NT2/D1 (cell line): ENCODE results near the gene TNFSF9.

Experiments
- DNase-seq: peaks from one replicate; pipeline ENCODE4 v3.0.0-alpha.2; 2011; ENCODE audit warnings: low read depth, low spot score
- H3K27me3 ChIP-seq: 2 replicates; pipeline ENCODE4 v1.6.0; 2011; ENCODE audit warnings: mild to moderate bottlenecking; ENCODE audit not compliant: insufficient read length, insufficient read depth
- H3K36me3 ChIP-seq: 2 replicates; pipeline ENCODE4 v1.6.1; 2011; ENCODE audit warnings: mild to moderate bottlenecking, low read length, mixed read lengths; ENCODE audit not compliant: insufficient read depth, insufficient read length
- H3K4me1 ChIP-seq: 2 replicates; pipeline ENCODE4 v1.5.1; 2011; ENCODE audit not compliant: insufficient read depth, insufficient read length
- H3K4me3 ChIP-seq: 2 replicates; pipeline ENCODE4 v1.5.1; 2011; ENCODE audit warnings: low read depth; ENCODE audit not compliant: insufficient read length
- H3K9ac ChIP-seq: 2 replicates; pipeline ENCODE4 v1.6.0; 2011; ENCODE audit warnings: low read depth; ENCODE audit not compliant: insufficient read length
- H3K9me3 ChIP-seq: 2 replicates; pipeline ENCODE4 v1.5.1; 2011; ENCODE audit warnings: mild to moderate bottlenecking, low read length; ENCODE audit not compliant: insufficient read depth
- SUZ12 ChIP-seq: IDR thresholded peaks from 2 replicates; pipeline ENCODE4 v1.6.1; 2011; ENCODE audit not compliant: insufficient read length, insufficient read depth; ENCODE audit errors: extremely low read depth
- YY1 ChIP-seq: IDR thresholded peaks from 2 replicates; pipeline ENCODE4 v1.6.1; 2011; ENCODE audit not compliant: insufficient read length, insufficient read depth
- ZNF274 ChIP-seq: IDR thresholded peaks from 2 replicates; pipeline ENCODE4 v1.6.1; 2011; ENCODE audit warnings: mild to moderate bottlenecking, low read depth, low read length

The TNFSF9 gene

GRCh38 chr19:6568010-6568526 lies 37.2 kb downstream of the TNFSF9 start:
- Histone ChIP-seq H3K4me3 (no peak overlapping the region), H3K9ac (no peak overlapping the region)
- TF ChIP-seq ZNF274 = no peak
- no peak for TF ChIP-seq SUZ12
- no peak for TF ChIP-seq YY1

GRCh38 chr19:6568816-6569215 lies 38.0 kb downstream of the TNFSF9 start:
- Histone ChIP-seq H3K27me3 (no peaks in the 10 kb centered on the region), H3K4me1 (no peaks in the 10 kb centered on the region), H3K9ac (no peak overlapping the region), H3K9me3 (peaks cover 26% of the 10 kb centered on the region; the same call in 1 of the 2 replicates), H3K4me3 (no peak overlapping the region), H3K36me3 (no peaks in the 10 kb centered on the region)
- no peak for DNase-seq
- TF ChIP-seq YY1 = no peak
- no peak for TF ChIP-seq ZNF274
- no peak for TF ChIP-seq SUZ12

More at GRCh38 chr19:6568010-6568526, 37.2 kb downstream of the TNFSF9 start:
- DNase-seq = no peak
- H3K36me3 ChIP-seq = no peaks in the 10 kb centered on the region
- H3K27me3 ChIP-seq = no peaks in the 10 kb centered on the region
- peaks cover 29% of the 10 kb centered on the region; the same call in 1 of the 2 replicates for H3K9me3 ChIP-seq
- H3K4me1 ChIP-seq = no peaks in the 10 kb centered on the region

GRCh38 chr19:6570764-6571163 lies 39.9 kb downstream of the TNFSF9 start:
- no peaks in the 10 kb centered on the region for H3K36me3 ChIP-seq
- H3K4me1 ChIP-seq = no peaks in the 10 kb centered on the region
- TF ChIP-seq SUZ12 (no peak), ZNF274 (no peak), YY1 (no peak)
- H3K9me3 ChIP-seq = peaks cover 16% of the 10 kb centered on the region; the same call in 1 of the 2 replicates
- H3K27me3 ChIP-seq = no peaks in the 10 kb centered on the region
- H3K9ac ChIP-seq = no peak overlapping the region
- DNase-seq = no peak
- no peak overlapping the region for H3K4me3 ChIP-seq

- H3K4me1 ChIP-seq = no peaks in the 10 kb centered on the region
- H3K9me3 ChIP-seq = peaks cover 16% of the 10 kb centered on the region; the same call in 1 of the 2 replicates
- H3K27me3 ChIP-seq = no peaks in the 10 kb centered on the region
- H3K9ac ChIP-seq = no peak overlapping the region
- no peak for TF ChIP-seq ZNF274
- no peak for TF ChIP-seq SUZ12
- no peak for TF ChIP-seq YY1
- DNase-seq = no peak
- no peaks in the 10 kb centered on the region for H3K36me3 ChIP-seq
- H3K4me3 ChIP-seq = no peak overlapping the region
Measured at GRCh38 chr19:6571167-6571566, 40.3 kb downstream of the TNFSF9 start.

DNA sequence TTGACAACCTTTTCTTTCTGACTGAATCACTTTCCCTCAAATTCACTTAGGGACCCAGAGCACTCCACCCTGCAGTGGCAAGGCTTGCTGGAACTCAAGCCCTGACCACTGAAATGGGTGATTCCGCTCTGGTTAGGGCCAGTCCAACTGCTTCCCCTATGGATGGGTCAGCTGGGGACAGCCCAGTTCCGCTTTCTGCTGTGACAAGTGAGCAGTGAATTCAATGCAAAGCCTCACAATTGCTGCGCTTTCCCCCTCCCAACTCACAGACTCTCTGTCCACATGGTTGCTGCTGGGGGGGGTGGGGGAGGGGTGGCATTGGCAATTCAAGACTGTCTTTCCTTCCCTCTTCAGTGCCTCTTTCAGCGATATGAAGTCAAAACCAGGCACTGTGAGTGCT lies 41.4 kb downstream of the TNFSF9 start:
- TF ChIP-seq SUZ12 = no peak
- TF ChIP-seq YY1 = no peak
- no peak for TF ChIP-seq ZNF274
- Histone ChIP-seq H3K36me3 (no peaks in the 10 kb centered on the region), H3K4me3 (no peak overlapping the region), H3K27me3 (no peaks in the 10 kb centered on the region), H3K9me3 (peaks cover 16% of the 10 kb centered on the region), H3K9ac (no peak overlapping the region), H3K4me1 (no peaks in the 10 kb centered on the region)
- no peak for DNase-seq

DNA sequence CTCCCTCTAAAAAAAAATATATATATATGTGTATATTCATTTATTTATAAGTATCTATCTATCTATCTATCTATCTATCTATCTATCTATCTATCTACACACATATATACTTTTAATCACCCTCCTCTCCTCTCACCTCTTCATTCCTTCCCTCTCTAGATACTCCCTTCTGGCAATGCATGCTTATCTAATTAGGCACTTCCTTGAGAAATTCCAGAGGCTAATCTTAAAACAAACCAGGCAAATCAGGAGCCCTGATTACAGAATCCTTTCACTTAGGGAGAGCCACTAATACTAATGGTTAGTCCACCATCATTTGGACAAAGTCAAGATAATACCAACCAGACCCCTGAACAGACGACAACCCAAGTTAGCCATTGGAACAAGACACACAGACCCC lies 42.5 kb downstream of the TNFSF9 start:
- DNase-seq = no peak
- peaks cover 22% of the 10 kb centered on the region for H3K9me3 ChIP-seq
- no peaks in the 10 kb centered on the region for H3K36me3 ChIP-seq
- no peaks in the 10 kb centered on the region for H3K4me1 ChIP-seq
- no peak overlapping the region for H3K9ac ChIP-seq
- no peak for TF ChIP-seq YY1
- no peak for TF ChIP-seq SUZ12
- no peak for TF ChIP-seq ZNF274
- no peak overlapping the region for H3K4me3 ChIP-seq
- no peaks in the 10 kb centered on the region for H3K27me3 ChIP-seq

GRCh38 chr19:6576869-6577475 lies 46.1 kb downstream of the TNFSF9 start:
- Histone ChIP-seq H3K4me1 (no peaks in the 10 kb centered on the region), H3K4me3 (no peak overlapping the region), H3K27me3 (no peaks in the 10 kb centered on the region), H3K9ac (no peak overlapping the region), H3K9me3 (peaks cover 22% of the 10 kb centered on the region), H3K36me3 (no peaks in the 10 kb centered on the region)
- no peak for TF ChIP-seq ZNF274
- no peak for TF ChIP-seq YY1
- DNase-seq = no peak
